ENCODE results near the gene TOR4A. TPM values are rescaled to one million over a fixed set of nuclear protein-coding genes. Genes with fewer than 3 reads are reported as not detected.

TOR4A gene
- total and polyA plus RNA-seq, 9 of the 15 experiments (the other 6 are each of a cell fraction or from before 2014, with no cell fraction given) = 3.9 to 49.2 (median 8.8) TPM

GRCh38 chr9:137286975-137287383 is 9.5 kb downstream of the TOR4A start (continued):
- TF ChIP-seq, protein P1, sequence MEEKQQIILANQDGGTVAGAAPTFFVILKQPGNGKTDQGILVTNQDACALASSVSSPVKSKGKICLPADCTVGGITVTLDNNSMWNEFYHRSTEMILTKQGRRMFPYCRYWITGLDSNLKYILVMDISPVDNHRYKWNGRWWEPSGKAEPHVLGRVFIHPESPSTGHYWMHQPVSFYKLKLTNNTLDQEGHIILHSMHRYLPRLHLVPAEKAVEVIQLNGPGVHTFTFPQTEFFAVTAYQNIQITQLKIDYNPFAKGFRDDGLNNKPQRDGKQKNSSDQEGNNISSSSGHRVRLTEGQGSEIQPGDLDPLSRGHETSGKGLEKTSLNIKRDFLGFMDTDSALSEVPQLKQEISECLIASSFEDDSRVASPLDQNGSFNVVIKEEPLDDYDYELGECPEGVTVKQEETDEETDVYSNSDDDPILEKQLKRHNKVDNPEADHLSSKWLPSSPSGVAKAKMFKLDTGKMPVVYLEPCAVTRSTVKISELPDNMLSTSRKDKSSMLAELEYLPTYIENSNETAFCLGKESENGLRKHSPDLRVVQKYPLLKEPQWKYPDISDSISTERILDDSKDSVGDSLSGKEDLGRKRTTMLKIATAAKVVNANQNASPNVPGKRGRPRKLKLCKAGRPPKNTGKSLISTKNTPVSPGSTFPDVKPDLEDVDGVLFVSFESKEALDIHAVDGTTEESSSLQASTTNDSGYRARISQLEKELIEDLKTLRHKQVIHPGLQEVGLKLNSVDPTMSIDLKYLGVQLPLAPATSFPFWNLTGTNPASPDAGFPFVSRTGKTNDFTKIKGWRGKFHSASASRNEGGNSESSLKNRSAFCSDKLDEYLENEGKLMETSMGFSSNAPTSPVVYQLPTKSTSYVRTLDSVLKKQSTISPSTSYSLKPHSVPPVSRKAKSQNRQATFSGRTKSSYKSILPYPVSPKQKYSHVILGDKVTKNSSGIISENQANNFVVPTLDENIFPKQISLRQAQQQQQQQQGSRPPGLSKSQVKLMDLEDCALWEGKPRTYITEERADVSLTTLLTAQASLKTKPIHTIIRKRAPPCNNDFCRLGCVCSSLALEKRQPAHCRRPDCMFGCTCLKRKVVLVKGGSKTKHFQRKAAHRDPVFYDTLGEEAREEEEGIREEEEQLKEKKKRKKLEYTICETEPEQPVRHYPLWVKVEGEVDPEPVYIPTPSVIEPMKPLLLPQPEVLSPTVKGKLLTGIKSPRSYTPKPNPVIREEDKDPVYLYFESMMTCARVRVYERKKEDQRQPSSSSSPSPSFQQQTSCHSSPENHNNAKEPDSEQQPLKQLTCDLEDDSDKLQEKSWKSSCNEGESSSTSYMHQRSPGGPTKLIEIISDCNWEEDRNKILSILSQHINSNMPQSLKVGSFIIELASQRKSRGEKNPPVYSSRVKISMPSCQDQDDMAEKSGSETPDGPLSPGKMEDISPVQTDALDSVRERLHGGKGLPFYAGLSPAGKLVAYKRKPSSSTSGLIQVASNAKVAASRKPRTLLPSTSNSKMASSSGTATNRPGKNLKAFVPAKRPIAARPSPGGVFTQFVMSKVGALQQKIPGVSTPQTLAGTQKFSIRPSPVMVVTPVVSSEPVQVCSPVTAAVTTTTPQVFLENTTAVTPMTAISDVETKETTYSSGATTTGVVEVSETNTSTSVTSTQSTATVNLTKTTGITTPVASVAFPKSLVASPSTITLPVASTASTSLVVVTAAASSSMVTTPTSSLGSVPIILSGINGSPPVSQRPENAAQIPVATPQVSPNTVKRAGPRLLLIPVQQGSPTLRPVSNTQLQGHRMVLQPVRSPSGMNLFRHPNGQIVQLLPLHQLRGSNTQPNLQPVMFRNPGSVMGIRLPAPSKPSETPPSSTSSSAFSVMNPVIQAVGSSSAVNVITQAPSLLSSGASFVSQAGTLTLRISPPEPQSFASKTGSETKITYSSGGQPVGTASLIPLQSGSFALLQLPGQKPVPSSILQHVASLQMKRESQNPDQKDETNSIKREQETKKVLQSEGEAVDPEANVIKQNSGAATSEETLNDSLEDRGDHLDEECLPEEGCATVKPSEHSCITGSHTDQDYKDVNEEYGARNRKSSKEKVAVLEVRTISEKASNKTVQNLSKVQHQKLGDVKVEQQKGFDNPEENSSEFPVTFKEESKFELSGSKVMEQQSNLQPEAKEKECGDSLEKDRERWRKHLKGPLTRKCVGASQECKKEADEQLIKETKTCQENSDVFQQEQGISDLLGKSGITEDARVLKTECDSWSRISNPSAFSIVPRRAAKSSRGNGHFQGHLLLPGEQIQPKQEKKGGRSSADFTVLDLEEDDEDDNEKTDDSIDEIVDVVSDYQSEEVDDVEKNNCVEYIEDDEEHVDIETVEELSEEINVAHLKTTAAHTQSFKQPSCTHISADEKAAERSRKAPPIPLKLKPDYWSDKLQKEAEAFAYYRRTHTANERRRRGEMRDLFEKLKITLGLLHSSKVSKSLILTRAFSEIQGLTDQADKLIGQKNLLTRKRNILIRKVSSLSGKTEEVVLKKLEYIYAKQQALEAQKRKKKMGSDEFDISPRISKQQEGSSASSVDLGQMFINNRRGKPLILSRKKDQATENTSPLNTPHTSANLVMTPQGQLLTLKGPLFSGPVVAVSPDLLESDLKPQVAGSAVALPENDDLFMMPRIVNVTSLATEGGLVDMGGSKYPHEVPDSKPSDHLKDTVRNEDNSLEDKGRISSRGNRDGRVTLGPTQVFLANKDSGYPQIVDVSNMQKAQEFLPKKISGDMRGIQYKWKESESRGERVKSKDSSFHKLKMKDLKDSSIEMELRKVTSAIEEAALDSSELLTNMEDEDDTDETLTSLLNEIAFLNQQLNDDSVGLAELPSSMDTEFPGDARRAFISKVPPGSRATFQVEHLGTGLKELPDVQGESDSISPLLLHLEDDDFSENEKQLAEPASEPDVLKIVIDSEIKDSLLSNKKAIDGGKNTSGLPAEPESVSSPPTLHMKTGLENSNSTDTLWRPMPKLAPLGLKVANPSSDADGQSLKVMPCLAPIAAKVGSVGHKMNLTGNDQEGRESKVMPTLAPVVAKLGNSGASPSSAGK (IDR thresholded peaks at IDR 0.05) = peak; percentile 95
- TF ChIP-seq NUFIP1 (IDR thresholded peaks at IDR 0.05; ENCODE audit: partially characterized antibody) (peak; percentile 46), ZNF408 (CRISPR knock-in tag; IDR thresholded peaks at IDR 0.05; ENCODE audit: low read depth) (no peak), CREB3 (tag; conservative IDR thresholded peaks at IDR 0.05; ENCODE audit: low read depth) (no peak), NR4A1 (CRISPR knock-in tag; IDR thresholded peaks at IDR 0.05) (no peak), NR4A1 (tag; IDR thresholded peaks at IDR 0.05) (no peak), STAG1 (CRISPR knock-in tag; IDR thresholded peaks at IDR 0.05; ENCODE audit: borderline replicate concordance) (peak; percentile 43; the same call in 1 of the 2 replicates), ZNF24 (IDR thresholded peaks at IDR 0.05) (0 out of 2 replicates have a peak, but pooled peaks have one; percentile 21), NR2C1 (IDR thresholded peaks at IDR 0.05) (no peak), NR2C1 (tag; IDR thresholded peaks at IDR 0.05) (no peak), SAP30 (IDR thresholded peaks at IDR 0.05; ENCODE audit: borderline replicate concordance, insufficient read depth, low read depth, low read length, poor library complexity, severe bottlenecking) (no peak), ZNF77 (CRISPR knock-in tag; IDR thresholded peaks at IDR 0.05) (no peak), MYC (IDR thresholded peaks at IDR 0.05; ENCODE audit: low read depth, low read length) (peak; percentile 93), MYC (CRISPR knock-in tag; IDR thresholded peaks at IDR 0.05; ENCODE audit: borderline replicate concordance, low read depth) (no peak)
- TF ChIP-seq, protein P2, sequence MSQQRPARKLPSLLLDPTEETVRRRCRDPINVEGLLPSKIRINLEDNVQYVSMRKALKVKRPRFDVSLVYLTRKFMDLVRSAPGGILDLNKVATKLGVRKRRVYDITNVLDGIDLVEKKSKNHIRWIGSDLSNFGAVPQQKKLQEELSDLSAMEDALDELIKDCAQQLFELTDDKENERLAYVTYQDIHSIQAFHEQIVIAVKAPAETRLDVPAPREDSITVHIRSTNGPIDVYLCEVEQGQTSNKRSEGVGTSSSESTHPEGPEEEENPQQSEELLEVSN (IDR thresholded peaks at IDR 0.05; ENCODE audit: borderline replicate concordance in 1 of 2, extremely low read depth in 1 of 2, insufficient read depth in 1 of 2, insufficient read length in 1 of 2, low read depth in 1 of 2, low read length in 1 of 2, poor library complexity in 1 of 2, severe bottlenecking in 1 of 2) = peak; percentile 69 to 92
